ENCODE data around the gene CCDC51.

GRCh38 chr3:48472923-48473616 is 33.2 kb upstream of the CCDC51 start:
- TF ChIP-seq CTCF (optimal IDR thresholded peaks at IDR 0.05 in 1 of 3, IDR thresholded peaks at IDR 0.05 in 1 of 3, conservative IDR thresholded peaks at IDR 0.05 in 1 of 3; ENCODE audit: extremely low read depth in 1 of 3, insufficient read depth in 2 of 3, low read length in 3 of 3) = peak in 2 of 3 experiments; percentile 27 to 30
- TF ChIP-seq EZH2 (IDR thresholded peaks at IDR 0.05; ENCODE audit: low read length) = no peak

All from keratinocyte (primary cell).